IPS DF 19.7 (cell line): Measurements from ENCODE around the gene RGS6.

Source experiments
- DNase-seq: peaks from one replicate; pipeline ENCODE4 v3.0.0-alpha.2; 2013; ENCODE audit warnings: low read depth, low spot score

RGS6 gene

DNA sequence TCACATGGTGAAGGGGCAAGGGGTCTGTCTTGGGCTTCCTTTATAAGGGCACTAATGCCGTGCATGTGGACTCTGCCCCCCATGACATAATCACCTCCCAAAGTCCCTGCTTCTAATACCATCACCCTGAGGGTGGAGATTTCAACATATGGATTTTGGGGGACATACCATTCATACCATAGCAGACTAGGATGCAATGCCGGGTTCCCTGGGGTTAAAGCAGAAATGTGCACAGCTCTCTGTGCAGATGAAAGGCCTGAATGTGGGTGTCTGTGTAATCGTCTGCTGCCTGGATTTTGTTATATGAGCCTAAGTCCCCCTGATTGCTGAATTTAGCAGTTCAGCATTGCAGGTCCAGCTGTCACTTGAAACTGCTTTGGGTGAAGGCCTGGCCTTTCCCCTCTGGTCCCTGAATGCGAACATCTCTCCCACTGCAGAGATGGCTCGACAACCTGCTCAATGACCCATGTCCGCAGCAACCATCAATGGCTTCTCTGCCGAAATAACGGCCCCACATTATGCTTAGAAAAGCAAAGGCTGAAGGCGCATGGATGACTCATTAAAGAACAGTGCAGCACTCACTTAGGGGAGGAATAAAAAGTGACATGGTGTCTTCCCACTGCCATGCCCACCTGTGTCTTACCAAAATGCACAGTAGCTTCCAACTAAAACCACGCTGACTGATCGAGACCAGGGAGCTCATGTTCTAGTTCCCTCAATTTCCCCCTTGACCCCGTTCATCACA, 675.3 kb downstream of the RGS6 start:
- no peak for DNase-seq

- no peak for DNase-seq
Observed at GRCh38 chr14:72608391-72609204, 676.4 kb downstream of the RGS6 start.

GRCh38 chr14:72609205-72609916, 677.1 kb downstream of the RGS6 start:
- no peak for DNase-seq

DNA sequence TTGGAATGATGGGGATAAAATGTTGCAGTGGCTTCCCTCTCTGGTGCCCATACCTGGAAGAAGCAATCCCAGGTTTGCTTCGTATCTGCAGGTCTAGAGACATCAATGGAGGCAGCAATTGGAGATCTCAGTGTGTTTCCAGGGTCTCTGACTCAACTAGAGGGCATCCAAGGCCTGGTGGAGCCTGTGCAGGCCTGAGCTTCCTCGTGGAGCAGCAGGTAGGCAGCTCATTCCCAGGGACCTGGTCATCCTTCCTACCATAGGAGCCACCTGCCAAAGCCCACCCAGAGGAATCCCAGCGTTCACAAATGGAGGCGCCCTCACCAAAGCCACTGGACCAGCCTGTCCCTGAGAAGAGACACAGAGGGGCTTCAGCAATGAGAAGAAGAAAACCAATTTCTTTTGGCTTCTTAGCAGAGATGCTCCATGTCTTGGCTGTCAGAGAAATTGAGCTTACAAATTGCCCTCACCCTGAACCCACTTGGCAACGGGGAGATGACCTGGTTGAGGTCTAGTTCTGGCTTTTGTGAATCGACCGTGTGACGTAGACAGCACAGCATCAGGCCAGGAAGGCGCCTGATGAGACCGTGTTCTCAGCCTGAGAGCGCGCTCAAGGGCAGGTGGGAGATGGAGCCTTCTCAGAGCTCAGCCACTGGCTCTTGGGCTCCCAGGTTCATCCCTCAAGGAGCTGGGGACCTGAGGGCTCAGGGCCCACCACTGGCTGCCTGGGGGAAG, 678.0 kb downstream of the RGS6 start:
- DNase-seq = no peak

DNA sequence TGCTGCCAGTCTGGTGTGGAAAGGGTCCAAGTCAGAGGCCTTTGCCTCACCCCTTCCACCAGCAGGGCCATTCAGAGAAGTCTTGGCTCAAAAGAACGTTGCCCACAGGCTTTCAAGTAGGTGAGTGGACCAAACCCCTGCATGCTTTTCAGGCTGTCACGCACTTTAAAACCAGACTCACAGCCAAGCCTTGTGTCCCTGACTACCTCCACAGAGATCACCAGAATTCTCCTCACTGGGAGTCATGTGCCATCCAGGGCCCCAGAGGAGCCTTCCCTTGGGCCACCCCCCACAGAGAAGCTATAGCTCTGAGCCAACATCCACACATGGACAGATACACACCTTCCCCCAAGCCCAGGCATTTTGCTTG, 678.6 kb downstream of the RGS6 start:
- DNase-seq = no peak

DNA sequence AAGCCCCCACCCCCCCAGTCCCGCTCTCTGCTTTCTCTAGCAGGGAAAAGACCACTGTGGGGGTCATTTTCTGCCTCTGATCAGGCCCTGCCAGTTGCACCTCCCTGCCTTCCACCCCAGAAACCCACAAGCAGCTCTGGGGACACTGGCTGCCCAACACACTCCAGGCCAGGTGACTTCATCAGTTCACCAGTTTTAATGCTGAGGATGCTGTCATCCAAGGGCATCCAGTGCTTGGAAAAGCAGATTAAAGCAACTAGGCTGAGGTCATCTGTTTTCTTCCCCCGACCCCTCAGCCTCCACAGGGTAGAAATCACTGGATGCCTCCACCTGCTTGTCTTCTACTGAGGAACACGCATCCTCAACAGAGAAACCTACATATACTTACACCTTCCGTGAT, 679.3 kb downstream of the RGS6 start:
- no peak for DNase-seq

DNA sequence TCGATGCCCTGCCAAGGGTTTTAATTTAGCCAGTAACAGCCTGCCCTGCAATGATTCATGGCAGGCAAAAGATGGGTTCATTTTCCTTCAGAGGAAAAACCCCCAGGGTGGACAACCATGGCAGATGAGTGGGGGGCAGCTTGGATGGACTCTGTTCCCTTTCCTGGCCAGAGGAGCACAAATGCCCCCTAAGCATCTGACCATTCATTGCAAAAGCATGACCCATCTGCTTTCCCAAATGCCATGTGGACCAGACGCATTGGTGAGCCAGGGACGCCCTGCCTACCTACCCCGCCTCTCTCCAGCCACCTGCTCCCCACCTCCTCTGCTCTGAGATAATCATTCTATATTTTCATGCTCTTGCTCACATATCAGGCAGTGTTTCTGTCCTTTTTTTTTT, 679.8 kb downstream of the RGS6 start:
- DNase-seq = no peak

DNA sequence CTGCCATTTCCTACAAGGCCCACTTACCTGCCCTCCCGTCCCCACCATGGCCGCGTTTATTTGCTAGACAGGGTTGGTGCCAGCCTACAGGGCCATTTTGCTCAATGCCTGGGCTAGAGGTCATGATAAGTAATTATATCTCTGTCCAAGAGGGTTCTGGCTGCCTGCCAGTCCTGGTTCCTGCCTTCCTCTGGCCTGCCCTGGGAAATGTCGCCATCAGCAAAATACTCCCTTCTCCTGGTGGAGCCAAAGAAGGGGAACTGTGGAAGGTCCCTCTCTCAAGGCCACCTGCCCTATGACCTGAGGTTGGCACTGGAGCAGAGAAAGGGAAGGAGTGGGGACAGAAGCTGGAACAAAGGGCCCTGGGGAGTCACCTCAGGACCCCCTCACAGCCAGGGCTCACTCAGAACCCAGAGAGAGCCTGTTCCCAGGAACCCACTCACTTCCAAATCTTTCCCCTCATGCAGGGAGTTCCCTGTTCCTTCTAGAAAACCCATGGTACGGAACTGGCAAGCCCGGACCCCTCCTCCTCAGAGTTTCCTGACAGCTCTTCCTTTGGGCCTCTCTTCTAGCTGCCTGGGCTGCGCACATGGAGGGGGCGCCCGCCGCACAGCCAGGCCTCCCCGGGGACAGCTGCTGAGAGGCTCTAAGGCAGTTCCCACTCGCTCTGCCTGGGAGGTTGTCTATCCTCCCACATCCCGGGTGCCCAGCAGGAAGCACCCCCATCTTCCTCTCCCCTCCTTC, 681.2 kb downstream of the RGS6 start:
- DNase-seq = no peak

GRCh38 chr14:72613975-72614319, 681.7 kb downstream of the RGS6 start:
- DNase-seq = no peak

DNA sequence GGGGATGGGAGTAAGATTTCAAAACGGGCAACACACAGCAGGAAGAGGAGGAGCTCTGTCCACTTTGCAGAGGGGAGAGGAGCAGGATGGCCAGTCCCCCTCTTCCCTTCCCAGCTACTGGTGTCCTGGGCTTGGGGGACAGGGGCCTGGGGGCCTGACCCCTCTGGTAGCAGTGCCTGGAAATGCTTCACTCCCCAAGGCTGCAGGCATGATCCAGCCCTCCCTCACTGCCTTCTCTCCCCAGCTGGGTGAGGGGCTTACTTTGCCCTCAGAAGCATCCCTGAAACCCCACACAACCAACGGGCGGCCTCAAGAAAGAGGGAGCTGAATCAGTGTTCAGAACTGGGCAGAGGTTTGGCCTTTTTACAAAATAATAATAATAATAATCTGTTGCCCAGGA, 682.1 kb downstream of the RGS6 start:
- no peak for DNase-seq

GRCh38 chr14:72614891-72615415, 682.7 kb downstream of the RGS6 start:
- DNase-seq = no peak

GRCh38 chr14:72615451-72616121, 683.4 kb downstream of the RGS6 start:
- DNase-seq = no peak
